NAMALWA (cell line): ENCODE data around the gene OR10J1.
"Not testable (repeated sequence)": the region's sequence is repeated elsewhere in the genome, so short reads cannot be mapped to it uniquely, and the experiment has no call there.

Experiments
- DNase-seq: peaks from one replicate; pipeline ENCODE4 v3.0.0-alpha.2; 2015; ENCODE audit warnings: low spot score

Gene OR10J1

GRCh38 chr1:159439422-159439821 lies at the start of gene OR10J1:
OR10J1 (plus strand) TSS chr1:159439722; CDS start chr1:159439792, 70 bp downstream.
- DNase-seq, result no peak

- no peak for DNase-seq
These were observed 32.7 kb upstream of the OR10J1 start for GRCh38 chr1:159406821-159407220.

- DNase-seq, result no peak
These were observed 30.6 kb upstream of the OR10J1 start for GRCh38 chr1:159408862-159409400.

GRCh38 chr1:159421821-159422220 lies 17.7 kb upstream of the OR10J1 start:
- DNase-seq, result peak; percentile 25

GRCh38 chr1:159428536-159428935 lies 11.0 kb upstream of the OR10J1 start:
- no peak for DNase-seq

GRCh38 chr1:159429074-159429861 lies 10.3 kb upstream of the OR10J1 start:
- DNase-seq, result no peak

- DNase-seq, result no peak
These were observed 8.5 kb upstream of the OR10J1 start for GRCh38 chr1:159430985-159431384.

- no peak for DNase-seq
These were observed 7.6 kb upstream of the OR10J1 start, which contains the start of gene OR10J4 for GRCh38 chr1:159431904-159432303. OR10J4 (plus strand) TSS chr1:159432204.

- DNase-seq, result no peak
These were observed 3.1 kb upstream of the OR10J1 start for GRCh38 chr1:159436469-159436868.

- no peak for DNase-seq
These were observed 1.8 kb downstream of the OR10J1 start for GRCh38 chr1:159441360-159441759.

- DNase-seq, result no peak
These were observed 2.9 kb downstream of the OR10J1 start for GRCh38 chr1:159442428-159442827.

GRCh38 chr1:159443066-159443750 lies 3.7 kb downstream of the OR10J1 start:
- DNase-seq, result no peak

GRCh38 chr1:159444511-159444910 lies 5.0 kb downstream of the OR10J1 start:
- DNase-seq, result no peak

GRCh38 chr1:159448181-159448580 lies 8.7 kb downstream of the OR10J1 start:
- no peak for DNase-seq

- DNase-seq, result not testable (repeated sequence)
These were observed 10.1 kb downstream of the OR10J1 start for GRCh38 chr1:159449605-159450004.

GRCh38 chr1:159459551-159459950 lies 20.0 kb downstream of the OR10J1 start:
- no peak for DNase-seq

GRCh38 chr1:159465191-159465603 lies 25.7 kb downstream of the OR10J1 start:
- DNase-seq, result no peak

- no peak for DNase-seq
These were observed 28.8 kb downstream of the OR10J1 start for GRCh38 chr1:159468321-159468720.

GRCh38 chr1:159469921-159470533 lies 30.5 kb downstream of the OR10J1 start:
- no peak for DNase-seq

- no peak for DNase-seq
These were observed 33.8 kb downstream of the OR10J1 start for GRCh38 chr1:159473335-159473734.

GRCh38 chr1:159474926-159475325 lies 35.4 kb downstream of the OR10J1 start:
- DNase-seq, result no peak

- DNase-seq, result no peak
These were observed 44.0 kb downstream of the OR10J1 start for GRCh38 chr1:159483501-159483900.
